Choroid plexus epithelial cell (primary cell): Measurements from ENCODE around the gene CRHR1.

Experiments
- DNase-seq: peaks from one replicate; pipeline ENCODE4 v3.0.0-alpha.2; 2010; ENCODE audit warnings: low read depth
- H3K4me3 ChIP-seq: 2 replicates; pipeline ENCODE4 v1.5.1; 2011; ENCODE audit warnings: low read depth, mild to moderate bottlenecking, control low read depth, low read length, moderate library complexity
- CTCF ChIP-seq: conservative IDR thresholded peaks from 2 replicates; pipeline ENCODE4 v1.5.1; 2011; ENCODE audit warnings: low read depth, mild to moderate bottlenecking, control low read depth, inconsistent platforms, low read length, moderate library complexity

CRHR1 gene

DNA sequence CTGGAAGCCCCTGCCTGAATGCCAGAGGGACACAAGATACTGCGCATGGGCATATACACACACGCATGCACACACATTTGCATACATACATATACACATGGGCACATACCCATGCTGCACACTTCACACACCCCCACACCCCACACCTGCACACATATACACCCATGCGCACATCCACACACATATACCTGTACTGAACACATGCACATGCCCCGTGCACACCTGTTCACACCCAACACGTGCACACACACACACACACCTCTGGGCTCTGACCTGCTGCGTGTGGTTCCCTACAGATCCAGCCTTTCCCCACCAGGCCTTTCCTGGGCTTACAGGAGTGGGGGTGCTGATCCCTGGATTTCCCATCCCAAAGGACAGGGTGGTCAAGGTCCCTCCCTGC, 66.9 kb downstream of the CRHR1 start:
- no peak for DNase-seq
- no peak for TF ChIP-seq CTCF
- no peak overlapping the region for H3K4me3 ChIP-seq

DNA sequence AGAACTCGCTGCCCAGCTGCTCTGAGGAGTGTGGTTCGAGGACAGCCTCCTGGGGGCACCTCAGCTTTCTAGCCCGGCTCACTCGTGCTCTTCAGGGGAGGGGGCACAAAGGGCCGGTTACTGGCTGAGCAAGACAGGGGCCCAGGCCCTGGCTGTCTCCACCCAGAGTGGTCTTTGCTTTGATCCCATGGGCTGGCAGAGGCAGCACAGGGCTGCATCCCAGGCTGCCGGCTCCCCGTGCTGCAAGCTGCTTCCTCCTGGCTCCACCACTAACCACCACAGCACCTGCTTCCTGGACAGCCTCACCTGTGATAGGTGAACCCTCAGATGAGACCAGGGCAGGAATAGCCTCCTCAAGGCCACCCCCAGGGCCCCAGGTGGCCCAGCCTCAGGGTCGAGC, 67.3 kb downstream of the CRHR1 start:
- TF ChIP-seq CTCF, result no peak
- DNase-seq, result no peak
- no peak overlapping the region for H3K4me3 ChIP-seq

- DNase-seq, result no peak
- TF ChIP-seq CTCF, result no peak
- H3K4me3 ChIP-seq, result no peak overlapping the region
These were observed 67.8 kb downstream of the CRHR1 start for GRCh38 chr17:45851873-45852272.

- peak; percentile 95 for TF ChIP-seq CTCF
- H3K4me3 ChIP-seq, result no peak overlapping the region
- DNase-seq, result peak; percentile 73
These were observed 68.6 kb downstream of the CRHR1 start for GRCh38 chr17:45852535-45853297.

DNA sequence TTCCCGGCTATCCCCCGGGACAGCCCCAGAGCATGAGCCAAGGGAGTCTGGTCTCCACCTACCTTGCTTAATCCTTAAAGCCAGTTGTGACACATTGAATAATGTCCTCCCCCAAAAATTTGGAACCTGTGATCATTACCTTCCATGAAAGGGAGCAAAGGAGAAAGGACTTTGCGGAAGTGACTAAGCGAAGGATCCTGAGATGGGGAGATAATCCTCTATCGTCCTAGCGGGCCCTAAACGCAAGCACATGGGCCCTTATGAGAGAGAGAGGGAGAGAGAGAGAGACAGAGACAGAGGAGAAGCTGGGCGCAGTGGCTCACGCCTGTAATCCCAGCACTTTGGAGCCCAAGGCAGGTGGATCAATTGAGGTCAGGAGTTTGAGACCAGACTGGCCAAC, 70.1 kb downstream of the CRHR1 start:
- DNase-seq, result no peak
- no peak for TF ChIP-seq CTCF
- H3K4me3 ChIP-seq, result no peak overlapping the region

DNA sequence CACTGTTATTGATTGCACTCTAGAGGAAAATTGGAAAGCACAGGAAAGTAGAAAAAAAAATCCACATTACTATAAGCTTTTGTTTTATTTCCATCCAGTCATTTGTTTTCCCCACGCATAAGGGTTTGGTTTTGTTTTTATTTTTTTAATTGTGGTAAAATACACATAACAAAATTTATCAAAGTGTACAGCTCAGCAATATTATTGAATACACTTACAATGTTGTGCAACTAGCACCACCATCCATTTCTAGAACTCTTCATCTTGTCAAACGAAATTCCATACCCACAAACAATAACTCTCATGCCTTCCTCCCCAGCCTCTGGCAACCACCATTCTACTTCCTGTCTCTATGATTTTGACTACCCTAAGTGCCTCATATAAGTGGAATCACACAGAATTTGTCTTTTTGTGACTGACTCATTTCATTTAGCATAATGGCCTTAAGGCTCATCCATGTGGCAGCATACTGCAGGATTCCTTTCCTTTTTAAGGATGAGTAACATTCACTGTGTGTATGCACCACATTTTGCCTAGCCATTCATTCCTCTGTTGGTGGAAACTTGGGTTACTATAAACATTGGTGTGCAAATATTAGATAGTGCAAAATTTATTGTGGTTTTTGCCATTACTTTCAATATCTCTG, 71.7 kb downstream of the CRHR1 start:
- DNase-seq, result no peak
- TF ChIP-seq CTCF, result no peak
- H3K4me3 ChIP-seq, result no peak overlapping the region
